Osteocyte (in vitro differentiated cells): Measurements from ENCODE around the gene ITGAL. TPM values are rescaled to one million over a fixed set of nuclear protein-coding genes. Genes with fewer than 3 reads are reported as not detected.
A peak's percentile ranks its signal among the peaks of the same experiment; 100 is the strongest.
"Not testable (repeated sequence)": the region's sequence is repeated elsewhere in the genome, so short reads cannot be mapped to it uniquely, and the experiment has no call there.

Source experiments
- DNase-seq: peaks from one replicate; pipeline ENCODE4 v3.0.0; 2021; ENCODE audit warnings: mixed read lengths; ENCODE audit not compliant: unreplicated experiment; ENCODE audit errors: extremely low spot score
- H3K27ac Mint-ChIP-seq: one replicate; pipeline ENCODE4 v1.8.0; 2021; ENCODE audit warnings: mild to moderate bottlenecking, mixed read lengths; ENCODE audit not compliant: unreplicated experiment
- H3K27me3 Mint-ChIP-seq: one replicate; pipeline ENCODE4 v1.8.0; 2021; ENCODE audit warnings: mixed read lengths; ENCODE audit not compliant: unreplicated experiment
- H3K36me3 Mint-ChIP-seq: one replicate; pipeline ENCODE4 v1.8.0; 2021; ENCODE audit warnings: mixed read lengths; ENCODE audit not compliant: unreplicated experiment
- H3K4me1 Mint-ChIP-seq: one replicate; pipeline ENCODE4 v1.8.0; 2021; ENCODE audit warnings: mixed read lengths; ENCODE audit not compliant: unreplicated experiment
- H3K4me3 Mint-ChIP-seq: one replicate; pipeline ENCODE4 v1.8.0; 2021; ENCODE audit warnings: mild to moderate bottlenecking, moderate library complexity, mixed read lengths; ENCODE audit not compliant: unreplicated experiment
- H3K9me3 Mint-ChIP-seq: one replicate; pipeline ENCODE4 v1.8.0; 2021; ENCODE audit warnings: mixed read lengths; ENCODE audit not compliant: unreplicated experiment
- total RNA-seq: library from RNA; stranded (reverse); gene quantifications from 2 replicates; pipeline ENCODE4 v1.2.1, GENCODE V29; 2021
- TF ChIP-seq, protein P1 (sequence below): fragments of 200-600 bp; sonication (generic); IDR thresholded peaks from 2 replicates; pipeline ENCODE4 v1.5.0; 2021; ENCODE audit warnings: antibody characterized with exemption, mild to moderate bottlenecking, moderate library complexity

The ITGAL gene
- total RNA-seq, 1 donor from 2014 or later: not detected

DNA sequence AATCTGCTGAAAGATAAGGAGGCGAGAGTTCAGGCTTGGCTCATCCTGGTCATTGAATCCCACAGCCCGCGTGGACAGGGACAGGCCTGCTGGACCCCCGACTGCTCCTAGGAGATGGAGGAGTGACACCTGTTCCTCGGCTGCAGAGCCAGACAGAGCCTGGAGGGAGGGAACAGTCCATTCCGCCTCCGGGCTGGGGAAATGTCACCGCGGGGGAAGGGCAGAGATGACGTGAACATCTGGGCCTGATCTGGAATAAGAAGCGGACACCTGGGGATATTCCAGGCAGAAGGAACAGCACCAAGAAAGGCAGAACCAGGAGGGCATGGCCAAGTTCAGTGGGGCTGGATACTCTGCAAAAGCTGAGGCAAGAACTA, 60.6 kb downstream of the ITGAL start:
- Mint-ChIP-seq H3K9me3 (no peaks in the 10 kb centered on the region), H3K36me3 (peaks cover 3% of the 10 kb centered on the region), H3K27ac (peak overlapping the region; percentile 47), H3K4me1 (peaks cover 16% of the 10 kb centered on the region), H3K27me3 (no peaks in the 10 kb centered on the region), H3K4me3 (peak overlapping the region; percentile 45)
- TF ChIP-seq, protein P1, sequence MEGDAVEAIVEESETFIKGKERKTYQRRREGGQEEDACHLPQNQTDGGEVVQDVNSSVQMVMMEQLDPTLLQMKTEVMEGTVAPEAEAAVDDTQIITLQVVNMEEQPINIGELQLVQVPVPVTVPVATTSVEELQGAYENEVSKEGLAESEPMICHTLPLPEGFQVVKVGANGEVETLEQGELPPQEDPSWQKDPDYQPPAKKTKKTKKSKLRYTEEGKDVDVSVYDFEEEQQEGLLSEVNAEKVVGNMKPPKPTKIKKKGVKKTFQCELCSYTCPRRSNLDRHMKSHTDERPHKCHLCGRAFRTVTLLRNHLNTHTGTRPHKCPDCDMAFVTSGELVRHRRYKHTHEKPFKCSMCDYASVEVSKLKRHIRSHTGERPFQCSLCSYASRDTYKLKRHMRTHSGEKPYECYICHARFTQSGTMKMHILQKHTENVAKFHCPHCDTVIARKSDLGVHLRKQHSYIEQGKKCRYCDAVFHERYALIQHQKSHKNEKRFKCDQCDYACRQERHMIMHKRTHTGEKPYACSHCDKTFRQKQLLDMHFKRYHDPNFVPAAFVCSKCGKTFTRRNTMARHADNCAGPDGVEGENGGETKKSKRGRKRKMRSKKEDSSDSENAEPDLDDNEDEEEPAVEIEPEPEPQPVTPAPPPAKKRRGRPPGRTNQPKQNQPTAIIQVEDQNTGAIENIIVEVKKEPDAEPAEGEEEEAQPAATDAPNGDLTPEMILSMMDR: no peak
- DNase-seq: no peak

DNA sequence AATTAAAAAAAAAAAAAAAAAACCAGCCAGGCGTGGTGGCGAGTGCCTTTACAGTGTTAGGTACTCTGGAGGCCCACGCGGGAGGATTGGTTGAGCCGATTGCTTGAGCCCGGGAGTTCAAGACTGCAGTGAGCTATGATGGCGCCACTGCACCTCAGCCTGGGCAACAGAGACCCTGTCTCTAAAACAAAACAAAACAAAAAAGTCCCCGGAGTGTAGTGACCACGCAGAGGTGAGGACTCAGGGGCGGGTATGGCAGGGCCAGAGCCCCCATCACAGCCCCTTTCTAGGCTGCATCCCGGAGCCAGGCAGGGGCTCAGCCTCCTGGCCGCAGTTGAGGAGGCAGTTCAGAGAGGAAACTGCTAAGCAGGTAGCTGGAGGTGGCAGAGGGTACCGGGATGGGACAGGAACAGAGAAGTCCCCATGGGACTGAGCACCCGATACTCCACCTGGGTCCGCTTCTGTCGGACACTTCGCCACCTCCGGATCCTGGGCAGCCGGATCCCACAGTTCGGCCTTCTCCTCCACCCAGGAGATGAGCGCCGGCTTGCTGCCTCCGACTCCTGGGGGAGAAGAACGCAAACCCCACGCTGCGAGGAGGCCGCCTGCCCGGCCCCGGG, 61.3 kb downstream of the ITGAL start:
- peaks cover 3% of the 10 kb centered on the region for H3K36me3 Mint-ChIP-seq
- TF ChIP-seq, protein P1: no peak
- no peaks in the 10 kb centered on the region for H3K9me3 Mint-ChIP-seq
- H3K4me1 Mint-ChIP-seq: peaks cover 16% of the 10 kb centered on the region
- no peak for DNase-seq
- H3K27me3 Mint-ChIP-seq: no peaks in the 10 kb centered on the region
- peak overlapping the region; percentile 83 for H3K4me3 Mint-ChIP-seq
- peak overlapping the region; percentile 72 for H3K27ac Mint-ChIP-seq

DNA sequence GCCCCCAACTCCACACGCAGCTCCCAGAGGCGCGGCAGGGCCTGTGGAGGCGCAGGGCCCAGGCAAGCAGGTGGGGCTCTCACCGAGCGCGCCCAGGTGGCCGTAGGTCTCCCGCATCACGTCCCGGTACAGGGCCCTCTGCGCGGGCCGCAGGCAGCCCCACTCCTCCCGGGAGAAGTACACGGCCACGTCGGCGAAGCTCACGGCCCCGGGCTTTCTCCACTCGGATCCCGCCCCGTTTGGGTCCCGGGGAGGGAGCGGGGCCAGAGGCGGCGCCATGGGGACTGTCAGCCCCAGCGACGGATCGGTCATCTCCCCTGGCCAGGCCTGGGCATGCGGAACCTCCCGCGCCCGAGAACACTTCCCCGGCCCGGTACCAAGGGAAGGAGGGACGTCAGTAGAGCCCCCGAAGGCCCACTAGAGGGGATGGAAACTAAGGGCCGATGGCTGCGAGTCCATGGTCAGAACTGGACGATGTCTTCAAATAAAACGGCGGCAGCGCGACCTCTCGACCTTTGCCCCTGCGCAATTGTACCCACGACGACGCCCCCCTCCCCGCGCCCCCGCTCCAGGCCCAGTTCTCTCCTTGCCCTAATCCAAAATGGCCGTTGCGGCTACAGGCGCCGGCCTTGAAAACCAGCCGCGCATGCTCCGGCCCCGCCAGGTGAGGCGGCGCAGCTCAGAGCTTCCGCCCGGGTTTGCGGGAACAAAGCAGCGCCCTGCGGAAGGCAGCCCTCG, 62.0 kb downstream of the ITGAL start, which contains the start of gene ZNF747:
Gene ZNF747 (minus strand): TSS at position 491 of the 738 bp plus-strand sequence. CDS start 179 bp downstream, at position 312.
- peak; percentile 91 for DNase-seq
- Mint-ChIP-seq H3K9me3 (no peaks in the 10 kb centered on the region), H3K27ac (peak within 1 kb of the TSS; percentile 94), H3K27me3 (no peaks in the 10 kb centered on the region), H3K36me3 (peaks cover 3% of the 10 kb centered on the region), H3K4me3 (peak within 1 kb of the TSS; percentile 83), H3K4me1 (peaks cover 16% of the 10 kb centered on the region)
- TF ChIP-seq, protein P1: no peak

DNA sequence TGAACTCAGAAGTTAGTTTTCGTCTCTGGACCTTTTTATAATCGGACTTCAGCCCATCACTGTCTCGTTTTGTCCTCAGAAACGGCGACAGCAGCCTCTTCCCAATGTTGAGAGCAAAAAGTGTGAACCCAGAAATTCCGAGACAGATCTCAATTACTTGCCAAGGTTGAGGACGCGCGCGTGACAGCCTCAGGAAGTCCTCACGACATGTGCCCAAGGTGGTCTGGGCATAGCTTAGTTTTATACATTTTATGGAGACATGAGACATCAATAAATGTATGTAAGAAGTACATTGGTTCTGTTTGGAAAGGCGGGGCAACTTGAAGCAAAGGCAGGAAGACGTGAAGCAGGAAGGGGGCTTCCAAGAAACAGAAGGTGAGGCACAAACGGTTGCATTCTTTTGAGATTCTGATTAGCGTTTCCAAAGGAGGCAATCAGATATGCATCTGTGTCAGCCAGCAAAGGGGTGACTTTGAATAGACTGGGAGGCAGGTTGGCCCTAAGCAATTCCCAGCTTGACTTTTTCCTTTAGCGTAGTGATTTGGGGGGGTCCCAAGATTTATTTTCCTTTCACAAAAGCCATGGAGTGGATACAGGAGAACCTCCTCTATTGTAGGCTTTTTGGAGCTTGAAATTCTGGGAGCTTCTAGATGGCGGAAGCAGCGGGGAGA, 62.7 kb downstream of the ITGAL start:
- H3K27me3 Mint-ChIP-seq: no peaks in the 10 kb centered on the region
- H3K9me3 Mint-ChIP-seq: no peaks in the 10 kb centered on the region
- H3K27ac Mint-ChIP-seq: peak overlapping the region; percentile 94
- peak overlapping the region; percentile 83 for H3K4me3 Mint-ChIP-seq
- DNase-seq: no peak
- TF ChIP-seq, protein P1: no peak
- peaks cover 3% of the 10 kb centered on the region for H3K36me3 Mint-ChIP-seq
- peaks cover 16% of the 10 kb centered on the region for H3K4me1 Mint-ChIP-seq

DNA sequence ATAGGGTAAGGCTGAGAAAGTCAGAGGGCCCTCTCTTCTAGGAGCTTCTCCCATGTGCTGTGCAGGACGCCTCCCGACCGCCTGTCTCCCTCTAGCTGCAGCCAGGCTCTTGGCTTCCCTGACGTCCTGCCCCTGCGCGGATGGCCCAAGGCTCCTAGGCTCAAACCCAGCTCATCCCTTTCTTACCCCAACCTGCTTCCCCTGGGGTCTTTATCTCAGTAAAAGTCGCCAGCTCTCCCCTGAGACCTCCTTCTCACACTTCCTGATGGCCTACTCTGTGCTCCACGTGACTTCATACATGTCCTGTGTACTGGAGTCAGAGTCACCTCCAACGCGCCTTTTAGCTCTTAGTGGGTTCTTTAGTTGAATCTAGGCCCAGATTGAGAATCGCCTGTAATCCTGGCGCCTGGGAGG, 63.2 kb downstream of the ITGAL start:
- DNase-seq: no peak
- H3K4me1 Mint-ChIP-seq: peaks cover 16% of the 10 kb centered on the region
- no peaks in the 10 kb centered on the region for H3K27me3 Mint-ChIP-seq
- H3K4me3 Mint-ChIP-seq: peak overlapping the region; percentile 83
- TF ChIP-seq, protein P1: peak; percentile 48
- H3K27ac Mint-ChIP-seq: peak overlapping the region; percentile 94
- H3K9me3 Mint-ChIP-seq: no peaks in the 10 kb centered on the region
- H3K36me3 Mint-ChIP-seq: peaks cover 3% of the 10 kb centered on the region

DNA sequence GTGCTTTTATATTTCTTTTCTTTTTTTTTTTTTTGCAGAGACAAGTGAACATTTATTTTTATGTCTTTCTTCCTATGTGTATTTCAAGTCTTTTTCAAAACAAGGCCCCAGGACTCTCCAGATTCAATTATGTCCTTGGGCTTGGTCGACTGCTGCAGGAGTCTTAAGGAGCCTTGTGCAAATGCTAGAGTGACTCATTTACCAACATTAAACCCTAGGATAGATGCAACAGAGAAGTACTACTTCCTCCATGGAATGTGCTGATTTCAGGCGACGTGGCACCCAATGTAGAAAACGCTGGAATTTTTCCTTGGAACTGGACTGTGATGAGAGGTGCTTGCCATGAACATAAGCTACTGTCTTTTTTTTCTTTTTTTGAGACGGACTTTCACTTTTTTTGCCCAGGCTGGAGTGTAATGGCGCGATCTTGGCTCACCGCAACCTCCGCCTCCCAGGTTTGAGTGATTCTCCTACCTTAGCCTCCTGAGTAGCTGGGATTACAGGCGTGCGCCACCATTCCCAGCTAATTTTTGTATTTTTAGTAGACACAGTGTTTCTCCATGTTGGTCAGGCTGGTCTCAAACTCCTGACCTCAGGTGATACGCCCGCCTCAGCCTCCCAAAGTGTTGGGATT, 64.0 kb downstream of the ITGAL start:
- H3K27ac Mint-ChIP-seq, H3K9me3 Mint-ChIP-seq: not testable (repeated sequence)
- peak overlapping the region; percentile 83 for H3K4me3 Mint-ChIP-seq

More for the DNA sequence above, 64.0 kb downstream of the ITGAL start:
- peaks cover 16% of the 10 kb centered on the region for H3K4me1 Mint-ChIP-seq
- DNase-seq, H3K36me3 Mint-ChIP-seq, H3K27me3 Mint-ChIP-seq: not testable (repeated sequence)
